Neural progenitor cell (in vitro differentiated cells): ENCODE data around the gene CSNK2A1.

Experiments
- CTCF ChIP-seq: fragments of 200-600 bp; sonication (generic); IDR thresholded peaks from 2 replicates; pipeline ENCODE4 v1.5.1; 2017; ENCODE audit warnings: antibody characterized with exemption, mild to moderate bottlenecking
- EZH2 ChIP-seq: fragments of 200-600 bp; sonication (generic); IDR thresholded peaks from 2 replicates; pipeline ENCODE4 v1.6.1; 2017; ENCODE audit warnings: antibody characterized with exemption, mild to moderate bottlenecking, moderate library complexity

DNA sequence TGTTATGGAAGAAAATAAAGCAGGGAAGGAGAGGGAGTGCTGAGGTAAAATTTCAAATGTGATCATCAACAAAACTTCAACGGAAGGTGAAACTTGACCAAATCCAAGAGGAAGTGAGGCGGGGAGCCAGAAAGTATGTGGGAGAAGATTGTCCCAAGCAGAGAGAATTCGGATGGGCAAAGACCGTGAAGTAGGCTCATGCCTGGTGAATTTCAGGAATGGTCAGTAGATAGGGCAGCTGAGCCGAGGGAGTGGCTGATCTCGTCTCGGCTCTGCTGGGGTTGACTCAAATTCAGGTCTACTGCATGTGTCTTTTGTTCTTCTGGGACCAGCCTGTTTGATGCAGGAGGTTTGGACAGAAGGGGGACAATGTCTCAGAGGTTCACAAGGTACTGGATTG lies 7.0 kb upstream of the CSNK2A1 start:
- TF ChIP-seq CTCF, result no peak
- no peak for TF ChIP-seq EZH2
